Measurements from ENCODE around the gene LARP4B. TPM values are rescaled to one million over a fixed set of nuclear protein-coding genes. Genes with fewer than 3 reads are reported as not detected.

The LARP4B gene
- total and polyA plus RNA-seq, 4 donors = 5.5 to 20.4 (median 12.1) TPM

- TF ChIP-seq ZBTB33 (IDR thresholded peaks at IDR 0.05) = no peak
- no peak for TF ChIP-seq FOXA2 (IDR thresholded peaks at IDR 0.05)
- TF ChIP-seq REST (IDR thresholded peaks at IDR 0.05) = no peak
- TF ChIP-seq YY1 (IDR thresholded peaks at IDR 0.05) = no peak
- no peak for TF ChIP-seq FOXA1 (IDR thresholded peaks at IDR 0.05)
- no peak for TF ChIP-seq HNF4A (conservative IDR thresholded peaks at IDR 0.05)
- no peak for TF ChIP-seq GABPA (IDR thresholded peaks at IDR 0.05 in 1 of 2, conservative IDR thresholded peaks at IDR 0.05 in 1 of 2)
- no peak overlapping the region for H3K9ac ChIP-seq (ENCODE audit: low read depth in 1 of 2, low read length in 2 of 2)
- H3K4me3 ChIP-seq (ENCODE audit: low read depth in 1 of 3, low read length in 3 of 3) = no peak overlapping the region
- 95% methylated on average over 20 of the region's 20 CpGs for WGBS
- no peaks in the 10 kb centered on the region for H3K9me3 ChIP-seq (ENCODE audit: control insufficient read depth in 4 of 4, low read length in 3 of 4)
- no peak overlapping the region for H3K27ac ChIP-seq (ENCODE audit: low read depth in 1 of 2, low read length in 2 of 2)
- DNase-seq (ENCODE audit: low spot score) = no peak
- peaks cover 0 to 4% (median under 1%) of the 10 kb centered on the region in 4 donors for H3K4me1 ChIP-seq (ENCODE audit: control insufficient read depth in 4 of 4, insufficient read depth in 4 of 4, low read length in 3 of 4)
- no peaks in the 10 kb centered on the region for H3K36me3 ChIP-seq (ENCODE audit: control insufficient read depth in 4 of 4, insufficient read depth in 3 of 4, low read depth in 1 of 4, low read length in 3 of 4)
- no peaks in the 10 kb centered on the region for H3K27me3 ChIP-seq (ENCODE audit: control insufficient read depth in 4 of 4, insufficient read depth in 4 of 4, low read length in 3 of 4)
Observed at GRCh38 chr10:964988-965417, 33.5 kb upstream of the LARP4B start.

- no peaks in the 10 kb centered on the region for H3K27me3 ChIP-seq (ENCODE audit: control insufficient read depth in 4 of 4, insufficient read depth in 4 of 4, low read length in 3 of 4)
- DNase-seq (ENCODE audit: low spot score) = no peak
- no peaks in the 10 kb centered on the region for H3K9me3 ChIP-seq (ENCODE audit: control insufficient read depth in 4 of 4, low read length in 3 of 4)
- no peaks in the 10 kb centered on the region for H3K36me3 ChIP-seq (ENCODE audit: control insufficient read depth in 4 of 4, insufficient read depth in 3 of 4, low read depth in 1 of 4, low read length in 3 of 4)
- no peak overlapping the region for H3K9ac ChIP-seq (ENCODE audit: low read depth in 1 of 2, low read length in 2 of 2)
- TF ChIP-seq JUND (IDR thresholded peaks at IDR 0.05) (no peak), FOXA2 (IDR thresholded peaks at IDR 0.05) (no peak), ATF3 (IDR thresholded peaks at IDR 0.05) (no peak), TAF1 (conservative IDR thresholded peaks at IDR 0.05) (no peak), MAX (IDR thresholded peaks at IDR 0.05) (no peak), YY1 (IDR thresholded peaks at IDR 0.05) (no peak), RXRA (IDR thresholded peaks at IDR 0.05) (no peak), EGR1 (IDR thresholded peaks at IDR 0.05; ENCODE audit: low read depth in 2 of 2) (no peak), FOXA1 (IDR thresholded peaks at IDR 0.05) (no peak), RAD21 (IDR thresholded peaks at IDR 0.05) (no peak), GABPA (IDR thresholded peaks at IDR 0.05 in 1 of 2, conservative IDR thresholded peaks at IDR 0.05 in 1 of 2) (no peak)
- H3K4me3 ChIP-seq (ENCODE audit: low read depth in 1 of 3, low read length in 3 of 3) = no peak overlapping the region
- no peaks in the 10 kb centered on the region for H3K4me1 ChIP-seq (ENCODE audit: control insufficient read depth in 4 of 4, insufficient read depth in 4 of 4, low read length in 3 of 4)
- WGBS = 69% methylated on average over 15 of the region's 15 CpGs
- no peak overlapping the region for H3K27ac ChIP-seq (ENCODE audit: low read depth in 1 of 2, low read length in 2 of 2)
Observed at GRCh38 chr10:964321-964987, 32.9 kb upstream of the LARP4B start.
